HEK293T (cell line): Measurements from ENCODE around the gene MRPL4.

Experiments
- ARNT ChIP-seq: fragments of 450-650 bp; IDR thresholded peaks from 2 replicates; pipeline ENCODE4 v1.6.1; 2017; ENCODE audit warnings: mild to moderate bottlenecking
- BHLHE40 ChIP-seq: fragments of 450-650 bp; IDR thresholded peaks from 2 replicates; pipeline ENCODE4 v1.6.1; 2016; ENCODE audit warnings: mild to moderate bottlenecking, moderate library complexity, borderline replicate concordance
- CTBP1 ChIP-seq: fragments of 450-650 bp; IDR thresholded peaks from 2 replicates; pipeline ENCODE4 v1.6.1; 2016; ENCODE audit warnings: borderline replicate concordance
- FOXK2 ChIP-seq: fragments of 450-650 bp; IDR thresholded peaks from 2 replicates; pipeline ENCODE4 v1.6.1; 2016; ENCODE audit warnings: mild to moderate bottlenecking
- L3MBTL2 ChIP-seq: fragments of 450-650 bp; conservative IDR thresholded peaks from 2 replicates; pipeline ENCODE4 v1.6.1; 2016; ENCODE audit warnings: mild to moderate bottlenecking
- SP1 ChIP-seq: fragments of 450-650 bp; IDR thresholded peaks from 2 replicates; pipeline ENCODE4 v1.6.1; 2017
- TF ChIP-seq, protein P1 (sequence below): fragments of 450-650 bp; IDR thresholded peaks from 2 replicates; pipeline ENCODE4 v1.6.1; 2016

DNA sequence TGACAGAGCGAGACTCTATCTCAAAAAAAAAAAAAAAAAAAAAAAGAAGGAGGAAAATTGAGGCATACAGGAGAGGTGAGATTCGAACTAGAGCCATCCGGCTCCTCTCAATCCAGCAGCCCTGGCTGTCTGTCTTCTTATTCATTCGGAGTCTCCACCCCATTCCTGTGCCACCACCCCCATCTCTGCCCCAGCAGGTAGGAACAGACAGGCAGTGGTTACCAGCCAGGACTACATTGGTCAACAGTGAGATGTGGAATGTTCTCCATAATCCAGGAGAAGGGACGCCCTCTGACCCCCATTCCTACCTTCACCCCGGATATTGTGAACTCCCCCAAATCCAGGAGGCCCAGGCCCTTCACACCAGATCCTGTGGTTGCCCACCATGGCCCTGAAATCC, 14.3 kb upstream of the MRPL4 start:
- TF ChIP-seq ARNT (no peak), FOXK2 (no peak), SP1 (no peak), L3MBTL2 (no peak), CTBP1 (no peak), BHLHE40 (no peak)
- TF ChIP-seq, protein P1, sequence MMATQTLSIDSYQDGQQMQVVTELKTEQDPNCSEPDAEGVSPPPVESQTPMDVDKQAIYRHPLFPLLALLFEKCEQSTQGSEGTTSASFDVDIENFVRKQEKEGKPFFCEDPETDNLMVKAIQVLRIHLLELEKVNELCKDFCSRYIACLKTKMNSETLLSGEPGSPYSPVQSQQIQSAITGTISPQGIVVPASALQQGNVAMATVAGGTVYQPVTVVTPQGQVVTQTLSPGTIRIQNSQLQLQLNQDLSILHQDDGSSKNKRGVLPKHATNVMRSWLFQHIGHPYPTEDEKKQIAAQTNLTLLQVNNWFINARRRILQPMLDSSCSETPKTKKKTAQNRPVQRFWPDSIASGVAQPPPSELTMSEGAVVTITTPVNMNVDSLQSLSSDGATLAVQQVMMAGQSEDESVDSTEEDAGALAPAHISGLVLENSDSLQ: no peak
